Measurements from ENCODE around the gene CEP126.

Gene CEP126

GRCh38 chr11:101914738-101915426 is at the start of gene CEP126:
CEP126 (plus strand) TSS chr11:101915010; CDS start chr11:101915285, 275 bp downstream.
- DNase-seq (ENCODE audit: low read depth in 3 of 3, low spot score in 1 of 3) = peak; percentile 75 to 91 (median 82)

- no peak for DNase-seq (ENCODE audit: low read depth in 3 of 3, low spot score in 1 of 3)
Measured at GRCh38 chr11:101866619-101867491, 48.0 kb upstream of the CEP126 start.

GRCh38 chr11:101867951-101868350 is 46.9 kb upstream of the CEP126 start:
- no peak for DNase-seq (ENCODE audit: low read depth in 3 of 3, low spot score in 1 of 3)

GRCh38 chr11:101870510-101870909 is 44.3 kb upstream of the CEP126 start:
- no peak for DNase-seq (ENCODE audit: low read depth in 3 of 3, low spot score in 1 of 3)

GRCh38 chr11:101872171-101872882 is 42.5 kb upstream of the CEP126 start:
- no peak for DNase-seq (ENCODE audit: low read depth in 3 of 3, low spot score in 1 of 3)

- no peak for DNase-seq (ENCODE audit: low read depth in 3 of 3, low spot score in 1 of 3)
Measured at GRCh38 chr11:101880222-101880621, 34.6 kb upstream of the CEP126 start.

- no peak for DNase-seq (ENCODE audit: low read depth in 3 of 3, low spot score in 1 of 3)
Measured at GRCh38 chr11:101881586-101881985, 33.2 kb upstream of the CEP126 start.

- no peak for DNase-seq (ENCODE audit: low read depth in 3 of 3, low spot score in 1 of 3)
Measured at GRCh38 chr11:101885631-101886030, 29.2 kb upstream of the CEP126 start.

GRCh38 chr11:101889767-101890166 is 25.0 kb upstream of the CEP126 start:
- DNase-seq (ENCODE audit: low read depth in 3 of 3, low spot score in 1 of 3) = no peak

GRCh38 chr11:101894505-101894904 is 20.3 kb upstream of the CEP126 start:
- DNase-seq (ENCODE audit: low read depth in 3 of 3, low spot score in 1 of 3) = no peak

GRCh38 chr11:101907815-101908214 is 7.0 kb upstream of the CEP126 start:
- no peak for DNase-seq (ENCODE audit: low read depth in 3 of 3, low spot score in 1 of 3)

GRCh38 chr11:101909087-101909486 is 5.7 kb upstream of the CEP126 start:
- no peak for DNase-seq (ENCODE audit: low read depth in 3 of 3, low spot score in 1 of 3)

GRCh38 chr11:101912823-101913284 is 2.0 kb upstream of the CEP126 start:
- DNase-seq (ENCODE audit: low read depth in 3 of 3, low spot score in 1 of 3) = no peak

GRCh38 chr11:101913656-101914055 is 1.2 kb upstream of the CEP126 start:
- DNase-seq (ENCODE audit: low read depth in 3 of 3, low spot score in 1 of 3) = no peak

GRCh38 chr11:101914341-101914737 is 471 bp upstream of the CEP126 start:
- DNase-seq (ENCODE audit: low read depth in 3 of 3, low spot score in 1 of 3) = no peak

- DNase-seq (ENCODE audit: low read depth in 3 of 3, low spot score in 1 of 3) = no peak
Measured at GRCh38 chr11:101915791-101916291, 1.0 kb downstream of the CEP126 start.

GRCh38 chr11:101916422-101916821 is 1.6 kb downstream of the CEP126 start, which contains the start of gene ANGPTL5:
ANGPTL5 (minus strand) TSS chr11:101916522; CDS start chr11:101907909, 8,613 bp downstream.
- no peak for DNase-seq (ENCODE audit: low read depth in 3 of 3, low spot score in 1 of 3)

- no peak for DNase-seq (ENCODE audit: low read depth in 3 of 3, low spot score in 1 of 3)
Measured at GRCh38 chr11:101917226-101917625, 2.4 kb downstream of the CEP126 start.

- DNase-seq (ENCODE audit: low read depth in 3 of 3, low spot score in 1 of 3) = no peak
Measured at GRCh38 chr11:101920992-101921391, 6.2 kb downstream of the CEP126 start.

- DNase-seq (ENCODE audit: low read depth in 3 of 3, low spot score in 1 of 3) = no peak
Measured at GRCh38 chr11:101923554-101923953, 8.7 kb downstream of the CEP126 start.

GRCh38 chr11:101929294-101929915 is 14.6 kb downstream of the CEP126 start:
- DNase-seq (ENCODE audit: low read depth in 3 of 3, low spot score in 1 of 3) = no peak

All from stimulated activated CD4-positive, alpha-beta T cell treated with anti-CD3 and anti-CD28 coated beads, TNF-alpha, amount 100 ng/mL, for 1 hour (primary cell).